K562 (cell line): ENCODE measurements around the gene DRG1. TPM values are rescaled to one million over a fixed set of nuclear protein-coding genes. Genes with fewer than 3 reads are reported as not detected.

Experiments used
- ATAC-seq: fragments of 200-7000 bp; cut with Tn5 transposase; 3 replicates; pipeline ENCODE4 v1.9.1; 2020; ENCODE audit warnings: moderate library complexity
- BruUV-seq: library from RNA; stranded (reverse); fragments of 400-500 nt; replicated peaks from 2 replicates; lab custom pipeline; 2021; lab: Mats Ljungman, UMichigan
- CTCF ChIA-PET: fragments of 300-600 bp; formaldehyde crosslinking; extraction: SDS; loops from one replicate; lab custom pipeline; 2021; ENCODE audit warnings: low intra/inter-chr PET ratio; lab: Yijun Ruan, JAX
- POLR2A ChIA-PET: fragments of 300-600, 350-650 bp; sonication (Branson Sonifier 250); formaldehyde crosslinking; extraction: SDS; loops from one replicate; lab custom pipeline; 2021; ENCODE audit warnings: antibody characterized with exemption, inconsistent platforms; lab: Yijun Ruan, JAX
- DNase-seq, 4 experiments: peaks; one replicate each; pipeline versions ENCODE4 v3.0.0 to v3.0.0-alpha.2; 2011 to 2018; ENCODE audit warnings: low spot score in 3 of 4, mixed read lengths in 3 of 4; ENCODE audit errors: extremely low read depth in 1 of 4
- FAIRE-seq: peaks from 2 replicates; lab custom pipeline; 2011; peaks lifted over from hg19 to GRCh38; lab: Jason Lieb, UNC
- H2AFZ ChIP-seq: 2 replicates; pipeline ENCODE4 v1.6.0; 2011; ENCODE audit warnings: low read depth, low read length, control low read depth, inconsistent platforms
- H3K27ac ChIP-seq: fragments of 200-600 bp; 3 replicates; pipeline ENCODE4 v1.8.0; 2011; ENCODE audit warnings: low read depth, mild to moderate bottlenecking, control low read depth, inconsistent platforms, low read length, moderate library complexity, mixed read lengths; ENCODE audit errors: extremely low read depth
- H3K27me3 ChIP-seq, 2 experiments: fragments of 300-600 bp in 1 of 2; 2 replicates in 1 of 2; 3 replicates in 1 of 2; pipeline versions ENCODE4 v1.6.0 to v1.8.0; 2011; ENCODE audit warnings: inconsistent platforms in 2 of 2, low read length in 2 of 2, mild to moderate bottlenecking in 1 of 2, mixed read lengths in 1 of 2, moderate library complexity in 1 of 2; ENCODE audit not compliant: control insufficient read depth in 2 of 2, insufficient read depth in 2 of 2
- H3K36me3 ChIP-seq: fragments of 300-600 bp; 3 replicates; pipeline ENCODE4 v1.8.0; 2011; ENCODE audit warnings: mild to moderate bottlenecking, low read length, inconsistent platforms; ENCODE audit not compliant: control insufficient read depth, insufficient read depth
- H3K4me1 ChIP-seq, 2 experiments: fragments of 200-600 bp in 1 of 2; replicated peaks in 1 of 2; 2 replicates in 1 of 2; 3 replicates in 1 of 2; pipeline versions ENCODE4 v1.5.1 to v1.8.0; 2011; ENCODE audit warnings: inconsistent platforms in 2 of 2, low read length in 2 of 2, mild to moderate bottlenecking in 1 of 2, mixed read lengths in 1 of 2, moderate library complexity in 1 of 2; ENCODE audit not compliant: control insufficient read depth in 2 of 2, insufficient read depth in 2 of 2
- H3K4me2 ChIP-seq: 2 replicates; pipeline ENCODE4 v1.6.1; 2011; ENCODE audit warnings: low read length, control low read depth, inconsistent platforms, mixed read lengths; ENCODE audit not compliant: insufficient read depth
- H3K4me3 ChIP-seq: fragments of 200-600 bp; sonication (generic), shearing (Covaris generic); 2 replicates; pipeline ENCODE4 v1.5.1; 2016; ENCODE audit warnings: control low read depth, inconsistent platforms
- H3K79me2 ChIP-seq: fragments of 200-600 bp; 3 replicates; pipeline ENCODE4 v1.8.0; 2011; ENCODE audit warnings: low read length, inconsistent platforms; ENCODE audit not compliant: control insufficient read depth, insufficient read depth
- H3K9ac ChIP-seq, 2 experiments: 2 replicates each; pipeline versions ENCODE4 v1.6.0 to v1.6.1; 2011; ENCODE audit warnings: low read depth in 2 of 2, low read length in 2 of 2, control low read depth in 1 of 2, inconsistent platforms in 1 of 2, mild to moderate bottlenecking in 1 of 2, mixed read lengths in 1 of 2; ENCODE audit not compliant: insufficient read depth in 1 of 2
- H3K9me1 ChIP-seq: one replicate; pipeline ENCODE4 v1.6.0; 2011; ENCODE audit warnings: inconsistent platforms, mild to moderate bottlenecking, low read length, moderate library complexity; ENCODE audit not compliant: control insufficient read depth, insufficient read depth
- H3K9me3 ChIP-seq: replicated peaks from 2 replicates; pipeline ENCODE4 v1.5.1; 2011; ENCODE audit warnings: low read depth, low read length, inconsistent platforms; ENCODE audit not compliant: control insufficient read depth, insufficient read depth
- H4K20me1 ChIP-seq: replicated peaks from 2 replicates; pipeline ENCODE4 v1.6.1; 2011; ENCODE audit warnings: low read length, inconsistent platforms, mixed read lengths; ENCODE audit not compliant: control insufficient read depth, insufficient read depth
- DPF2 ChIP-seq: fragments of 450-650 bp; IDR thresholded peaks from 2 replicates; pipeline ENCODE4 v1.6.1; 2016
- GATA2 ChIP-seq: sonication (generic); formaldehyde crosslinking; IDR thresholded peaks from 2 replicates; pipeline ENCODE4 v1.4.0; 2020; ENCODE audit warnings: mild to moderate bottlenecking, missing genetic modification reagents
- HNRNPL ChIP-seq: fragments of 200-400 bp; formaldehyde crosslinking; IDR thresholded peaks from 2 replicates; pipeline ENCODE4 v1.6.1; 2017; ENCODE audit warnings: low read depth, mild to moderate bottlenecking, low read length
- KHSRP ChIP-seq: fragments of 450-650 bp; IDR thresholded peaks from 2 replicates; pipeline ENCODE4 v1.6.1; 2017
- MCM3 ChIP-seq: fragments of 450-650 bp; IDR thresholded peaks from 2 replicates; pipeline ENCODE4 v1.6.1; 2016
- NBN ChIP-seq: fragments of 450-650 bp; IDR thresholded peaks from 2 replicates; pipeline ENCODE4 v1.6.1; 2016; ENCODE audit warnings: low read depth, mild to moderate bottlenecking
- PHB ChIP-seq: fragments of 250-450 bp; sonication (Bioruptor Pico); IDR thresholded peaks from 2 replicates; pipeline ENCODE4 v1.5.0; 2021
- PHF21A ChIP-seq: fragments of 450-650 bp; IDR thresholded peaks from 2 replicates; pipeline ENCODE4 v1.6.1; 2017; ENCODE audit warnings: low read depth, borderline replicate concordance
- RFX1 ChIP-seq: fragments of 450-650 bp; IDR thresholded peaks from 2 replicates; pipeline ENCODE4 v1.6.1; 2016; ENCODE audit warnings: mild to moderate bottlenecking, moderate library complexity
- SMAD1 ChIP-seq: fragments of 150-350 bp; IDR thresholded peaks from 2 replicates; pipeline ENCODE4 v1.6.1; 2014; ENCODE audit warnings: low read length, low read depth; ENCODE audit not compliant: partially characterized antibody
- SNRNP70 ChIP-seq: fragments of 200-400 bp; formaldehyde crosslinking; optimal IDR thresholded peaks from 2 replicates; pipeline ENCODE3; 2017; ENCODE audit warnings: low read depth, low read length
- TGIF2 ChIP-seq: sonication (generic); formaldehyde crosslinking; IDR thresholded peaks from 2 replicates; pipeline ENCODE4 v1.8.1; 2022; ENCODE audit warnings: mild to moderate bottlenecking, missing genetic modification reagents, moderate library complexity
- VEZF1 ChIP-seq: fragments of 200-800 bp; sonication (Bioruptor generic); IDR thresholded peaks from 2 replicates; pipeline ENCODE4 v1.6.1; 2017; ENCODE audit warnings: missing genetic modification characterization, missing compliant biosample characterization
- ZBTB33 ChIP-seq: sonication (generic); formaldehyde crosslinking; IDR thresholded peaks from 2 replicates; pipeline ENCODE4 v1.8.1; 2023; ENCODE audit warnings: mild to moderate bottlenecking, missing genetic modification reagents
- ZFPM2 ChIP-seq: fragments of 250-450 bp; sonication (Bioruptor Pico); IDR thresholded peaks from 2 replicates; pipeline ENCODE4 v1.5.1; 2022; ENCODE audit warnings: mild to moderate bottlenecking
- ZNF263 ChIP-seq: sonication (generic); formaldehyde crosslinking; IDR thresholded peaks from 2 replicates; pipeline ENCODE4 v1.8.0; 2022; ENCODE audit warnings: mild to moderate bottlenecking, missing genetic modification reagents, borderline replicate concordance
- ZNF431 ChIP-seq: sonication (generic); formaldehyde crosslinking; IDR thresholded peaks from 2 replicates; pipeline ENCODE4 v1.8.0; 2022; ENCODE audit warnings: mild to moderate bottlenecking, missing genetic modification reagents
- WGBS: fragments of 100-300 bp; shearing (Covaris generic); methylation state at CpG from one replicate; pipeline ENCODE4 v1.1.6; 2016; ENCODE audit warnings: low coverage, mixed read lengths; ENCODE audit not compliant: insufficient coverage; ENCODE audit errors: missing lambda C conversion rate; 5-methylcytosine and 5-hydroxymethylcytosine counted together
- in situ Hi-C: fragments of 300-500 bp; cut with MboI; formaldehyde crosslinking; loops from 4 replicates; pipeline ENCODE4 v1.15.0; 2018; ENCODE audit warnings: inconsistent platforms, mixed read lengths
- intact Hi-C: fragments of 100-400 bp; cut with micrococcal nuclease; formaldehyde crosslinking; loops from 2 replicates; pipeline ENCODE4 v1.14.2; 2022
- polyA plus RNA-seq, 8 experiments: library from polyadenylated mRNA; depleted of rRNA in 4 of 8; stranded (reverse) in 5 of 8; unstranded in 3 of 8; fragments of >200 nt; fragmentation: Nextera tagmentation in 2 of 8; fragmentation: Illumina TruSeq in 1 of 8; extraction: Ambion mirVana in 2 of 8; extraction: Trizol in 1 of 8; gene quantifications; 2 replicates each; pipeline versions ENCODE4 v1.2.1 to v1.2.3, GENCODE V29; 2011 to 2014; ENCODE audit warnings: inconsistent platforms in 1 of 8, missing spikeins in 1 of 8
- total RNA-seq, 7 experiments: library from RNA; depleted of rRNA in 6 of 7; stranded (reverse); fragments of >200 nt in 6 of 7; fragmentation: Illumina TruSeq in 2 of 7; extraction: Trizol in 2 of 7; gene quantifications; 2 replicates each; pipeline versions ENCODE4 v1.2.1 to v1.2.3, GENCODE V29; 2011 to 2021; ENCODE audit warnings: low replicate concordance in 1 of 7
- TF ChIP-seq, protein P1 (sequence below): fragments of 450-650 bp; IDR thresholded peaks from 2 replicates; pipeline ENCODE4 v1.6.1; 2017; ENCODE audit warnings: antibody characterized with exemption

DRG1 gene
- total and polyA plus RNA-seq, 9 of the 15 experiments (the other 6 are each of a cell fraction or from before 2014, with no cell fraction given), result 76.4 to 211 (median 93.3) TPM

DNA sequence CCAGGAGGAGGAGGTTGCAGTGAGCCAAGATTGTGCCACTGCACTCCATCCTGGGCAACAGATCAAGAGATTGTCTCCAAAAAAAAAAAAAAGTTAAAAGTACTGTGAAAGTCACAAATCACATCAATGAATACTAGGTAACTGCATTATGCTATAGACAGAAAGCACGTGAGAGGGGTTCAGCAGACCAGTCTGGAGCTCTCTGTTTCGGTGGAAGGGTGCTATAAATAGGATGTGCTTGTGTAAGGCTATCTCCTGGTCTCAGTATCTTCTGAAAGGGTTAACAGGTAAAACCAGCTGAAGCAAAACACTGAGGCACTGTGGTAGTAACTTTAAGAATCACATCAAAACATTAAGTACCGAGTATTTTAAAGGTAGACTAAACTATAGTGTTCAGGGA lies 46.8 kb downstream of the DRG1 start:
- ATAC-seq (no peak), FAIRE-seq (no peak)
- intact Hi-C loops, result no loop called here

More for the DNA sequence above, 46.8 kb downstream of the DRG1 start:
- H3K36me3 ChIP-seq, result peaks cover 54% of the 10 kb centered on the region; the same call in 2 of the 3 replicates
- POLR2A ChIA-PET, result interaction anchor here (0.6 to 1.1 kb wide), 2 partner anchors 21 to 22 kb away, joined by 3 read pairs; no protein-coding TSS in a partner anchor
- H3K79me2 ChIP-seq, result no peaks in the 10 kb centered on the region
- H3K27ac ChIP-seq, result no peak overlapping the region
- H3K9me3 ChIP-seq, result no peaks in the 10 kb centered on the region
- H3K4me2 ChIP-seq, result no peak overlapping the region
- DNase-seq, result no peak
- in situ Hi-C loops, result no loop called here
- H3K9me1 ChIP-seq, result no peaks in the 10 kb centered on the region
- H3K4me1 ChIP-seq, result no peaks in the 10 kb centered on the region
- H3K27me3 ChIP-seq, result no peaks in the 10 kb centered on the region
- H4K20me1 ChIP-seq, result no peaks in the 10 kb centered on the region
- 56% methylated on average over 3 of the region's 3 CpGs for WGBS
- no peak overlapping the region for H2AFZ ChIP-seq
- H3K9ac ChIP-seq, result no peak overlapping the region
- no TSS peak for BruUV-seq
- TF ChIP-seq DPF2, result no peak
- TF ChIP-seq, protein P1, sequence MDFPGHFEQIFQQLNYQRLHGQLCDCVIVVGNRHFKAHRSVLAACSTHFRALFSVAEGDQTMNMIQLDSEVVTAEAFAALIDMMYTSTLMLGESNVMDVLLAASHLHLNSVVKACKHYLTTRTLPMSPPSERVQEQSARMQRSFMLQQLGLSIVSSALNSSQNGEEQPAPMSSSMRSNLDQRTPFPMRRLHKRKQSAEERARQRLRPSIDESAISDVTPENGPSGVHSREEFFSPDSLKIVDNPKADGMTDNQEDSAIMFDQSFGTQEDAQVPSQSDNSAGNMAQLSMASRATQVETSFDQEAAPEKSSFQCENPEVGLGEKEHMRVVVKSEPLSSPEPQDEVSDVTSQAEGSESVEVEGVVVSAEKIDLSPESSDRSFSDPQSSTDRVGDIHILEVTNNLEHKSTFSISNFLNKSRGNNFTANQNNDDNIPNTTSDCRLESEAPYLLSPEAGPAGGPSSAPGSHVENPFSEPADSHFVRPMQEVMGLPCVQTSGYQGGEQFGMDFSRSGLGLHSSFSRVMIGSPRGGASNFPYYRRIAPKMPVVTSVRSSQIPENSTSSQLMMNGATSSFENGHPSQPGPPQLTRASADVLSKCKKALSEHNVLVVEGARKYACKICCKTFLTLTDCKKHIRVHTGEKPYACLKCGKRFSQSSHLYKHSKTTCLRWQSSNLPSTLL, result no peak
- no peak for TF ChIP-seq SMAD1
- TF ChIP-seq VEZF1, result no peak
- TF ChIP-seq PHB, result no peak
- no peak for TF ChIP-seq NBN
- no peak for TF ChIP-seq ZBTB33 (CRISPR knock-in tag)
- no peak for TF ChIP-seq KHSRP
- TF ChIP-seq ZNF431 (CRISPR knock-in tag), result no peak
- TF ChIP-seq ZNF263 (CRISPR knock-in tag), result no peak
- TF ChIP-seq PHF21A, result no peak
- TF ChIP-seq HNRNPL, result no peak
- no peak for TF ChIP-seq RFX1
- no peak for TF ChIP-seq SNRNP70
- TF ChIP-seq ZFPM2 (CRISPR knock-in tag), result no peak
- TF ChIP-seq GATA2, result no peak
- no peak for TF ChIP-seq TGIF2
- no peak for TF ChIP-seq MCM3
- no peak overlapping the region for H3K4me3 ChIP-seq
- CTCF ChIA-PET, result no interaction called here
